NOMO-1 (cell line): Measurements from ENCODE around the gene DNLZ.
"Not testable (repeated sequence)": the region's sequence is repeated elsewhere in the genome, so short reads cannot be mapped to it uniquely, and the experiment has no call there.

Experiments used
- DNase-seq, 2 experiments: peaks; one replicate each; lab custom pipeline; 2025; ENCODE audit not compliant: unreplicated experiment in 2 of 2; lab: John Stamatoyannopoulos, UW

Gene DNLZ

DNA sequence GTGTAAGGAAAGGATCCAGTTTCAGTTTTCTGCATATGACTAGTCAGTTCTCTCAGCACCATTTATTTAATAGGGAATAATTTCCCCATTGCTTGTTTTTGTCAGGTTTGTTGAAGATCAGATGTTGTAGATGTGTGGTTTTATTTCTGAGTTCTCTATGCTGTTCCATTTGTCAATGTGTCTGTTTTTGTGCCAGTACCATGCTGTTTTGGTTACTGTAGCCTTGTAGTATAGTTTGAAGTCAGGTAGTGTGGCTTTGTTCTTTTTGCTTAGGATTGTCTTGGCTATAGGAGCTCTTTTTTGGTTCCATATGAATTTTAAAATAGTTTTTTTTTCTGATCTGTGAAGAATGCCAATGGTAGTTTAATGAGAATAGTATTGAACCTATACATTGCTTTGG lies 42.6 kb downstream of the DNLZ start:
- not testable (repeated sequence) for DNase-seq

DNA sequence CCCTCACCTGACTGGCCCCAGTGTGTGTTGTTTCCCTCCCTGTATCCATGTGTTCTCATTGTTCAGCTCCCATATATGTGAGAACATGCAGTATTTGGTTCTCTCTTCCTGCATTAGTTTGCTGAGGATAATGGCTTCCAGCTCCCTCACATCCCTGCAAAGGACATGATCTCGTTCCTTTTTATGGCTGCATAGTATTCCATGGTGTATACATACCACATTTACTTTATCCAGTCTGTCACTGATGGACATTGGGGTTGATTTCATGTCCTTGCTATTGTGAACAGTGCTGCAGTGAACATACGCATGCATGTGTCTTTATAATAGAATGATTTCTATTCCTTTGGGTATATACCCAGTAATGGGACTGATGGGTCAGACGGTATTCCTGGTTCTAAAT lies 43.6 kb downstream of the DNLZ start:
- not testable (repeated sequence) for DNase-seq

DNA sequence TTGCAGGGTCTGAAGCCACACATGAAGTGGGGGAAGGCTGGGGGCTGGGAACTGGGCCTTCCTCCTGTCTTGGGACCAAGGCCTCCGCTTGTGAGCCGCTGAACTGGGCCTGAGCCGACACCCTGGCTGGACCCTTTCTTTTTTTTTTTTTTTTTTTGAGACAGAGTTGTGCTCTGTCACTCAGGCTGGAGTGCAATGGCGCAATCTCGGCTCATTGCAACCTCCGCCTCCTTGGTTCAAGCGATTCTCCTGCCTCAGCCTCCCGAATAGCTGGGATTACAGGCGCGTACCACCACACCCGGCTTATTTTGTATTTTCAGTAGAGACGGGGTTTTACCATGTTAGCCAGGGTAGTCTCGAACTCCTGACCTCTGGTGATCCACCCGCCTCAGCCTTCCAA lies 44.3 kb downstream of the DNLZ start:
- not testable (repeated sequence) for DNase-seq

DNA sequence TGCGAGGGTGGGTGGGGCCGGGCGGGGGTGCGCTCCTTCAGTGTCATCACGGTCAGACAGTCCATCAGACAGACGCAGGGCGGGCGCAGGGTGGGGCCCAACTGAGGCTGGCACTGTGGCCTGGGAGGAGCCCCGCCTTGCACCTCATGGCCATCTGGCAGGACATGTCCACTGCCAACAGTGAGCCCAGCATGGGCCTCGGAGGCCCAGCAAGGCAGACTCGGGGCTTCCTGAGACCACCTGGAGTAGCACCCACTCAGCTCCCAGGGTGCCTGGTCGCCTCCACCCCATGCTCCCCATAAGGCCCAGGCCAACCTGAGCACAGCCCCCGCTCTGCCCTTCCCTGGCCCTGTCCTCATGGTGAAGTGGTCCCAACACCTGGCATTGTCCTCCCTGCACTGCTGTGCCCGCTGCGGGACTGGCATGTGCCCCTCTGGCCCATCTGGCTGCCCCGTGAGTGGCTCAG lies 44.7 kb downstream of the DNLZ start:
- no peak for DNase-seq

DNA sequence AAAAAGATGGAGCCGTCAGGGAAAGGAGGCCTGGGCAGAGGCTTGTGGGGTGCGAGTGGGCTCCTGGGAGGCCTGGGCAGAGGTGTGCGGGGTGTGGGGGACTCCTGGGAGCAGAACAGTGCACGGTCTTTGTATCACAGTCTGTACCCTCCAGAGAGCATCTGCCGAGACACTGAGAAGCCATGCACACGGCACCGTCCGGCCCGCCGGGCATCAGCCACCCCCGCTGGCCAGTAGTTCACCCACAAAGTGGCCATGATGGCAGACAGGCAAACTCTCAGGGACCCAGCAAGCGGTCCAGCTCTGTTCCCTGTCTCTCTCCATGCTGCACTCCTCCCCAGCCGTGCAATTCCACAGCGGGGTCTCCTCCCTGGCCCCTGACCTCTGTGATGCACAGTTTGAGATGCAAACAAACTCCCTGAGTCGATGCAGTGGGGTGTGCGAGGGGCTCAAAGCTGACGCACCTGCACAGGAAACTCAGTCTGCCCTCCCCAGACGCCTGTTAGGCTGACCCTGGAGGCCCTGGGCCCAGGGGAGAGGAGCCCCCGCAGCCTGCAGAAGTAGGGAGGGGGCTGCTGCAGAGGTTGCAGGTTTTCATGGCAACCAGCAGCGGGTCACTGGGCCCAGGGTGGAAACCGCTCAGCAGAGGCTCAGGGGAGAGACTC lies 45.3 kb downstream of the DNLZ start:
- no peak for DNase-seq

DNA sequence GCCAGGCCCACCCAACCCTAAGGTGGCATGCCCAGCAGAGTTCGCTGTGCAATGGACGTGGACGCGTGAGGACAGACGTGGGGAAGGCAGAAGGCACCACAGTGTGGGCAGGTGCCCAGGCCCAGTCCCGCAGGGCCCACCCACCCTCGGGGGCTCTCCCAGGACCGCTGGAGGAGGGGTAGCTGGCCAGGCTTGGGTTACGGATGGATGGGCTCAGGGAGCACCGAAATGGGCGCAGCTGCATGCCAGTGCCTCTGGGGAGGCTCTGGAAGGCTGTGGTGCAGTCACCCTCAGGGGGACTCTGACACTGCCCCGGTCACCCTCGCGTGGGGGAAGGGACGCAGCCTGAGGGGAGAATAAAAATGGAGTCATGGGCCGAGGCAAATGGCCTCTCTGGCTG lies 45.8 kb downstream of the DNLZ start:
- no peak for DNase-seq

DNA sequence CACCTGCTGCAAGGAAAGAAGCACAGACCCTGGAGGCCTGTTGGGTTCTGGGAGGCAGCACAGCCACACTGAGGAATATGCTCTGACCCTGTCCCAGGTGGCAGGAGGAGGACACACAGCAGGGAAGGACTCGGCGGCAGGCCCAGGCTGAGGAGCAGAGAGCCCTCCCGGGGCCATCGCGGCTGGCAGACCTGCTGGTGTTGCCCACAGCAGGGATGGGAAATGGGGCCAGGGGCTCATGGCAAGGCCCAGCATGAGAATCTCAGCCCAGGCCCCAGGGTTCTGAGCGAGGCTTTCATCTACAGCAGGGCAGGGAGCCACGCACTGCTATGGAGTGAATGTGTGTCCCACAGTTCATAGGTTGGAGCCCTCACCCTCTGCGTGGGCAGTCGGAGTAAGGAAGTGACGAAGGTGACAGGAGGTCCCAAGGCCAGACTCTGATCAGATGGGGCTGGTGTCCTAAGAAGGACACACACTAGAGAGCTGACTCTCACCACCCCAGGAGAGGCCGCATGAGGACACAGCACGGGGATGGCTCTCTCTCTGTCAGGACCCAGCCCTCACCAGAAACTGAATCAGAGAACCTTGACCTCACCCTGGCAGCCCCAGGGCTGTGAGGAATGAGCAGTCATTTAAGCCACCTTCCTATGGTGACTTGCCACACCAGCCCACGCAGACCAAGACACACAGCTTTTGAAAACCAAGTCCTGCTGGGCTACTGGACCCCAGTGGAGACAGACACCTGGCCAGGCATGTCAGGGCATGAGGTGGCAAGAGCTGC lies 46.5 kb downstream of the DNLZ start:
- DNase-seq = no peak

DNA sequence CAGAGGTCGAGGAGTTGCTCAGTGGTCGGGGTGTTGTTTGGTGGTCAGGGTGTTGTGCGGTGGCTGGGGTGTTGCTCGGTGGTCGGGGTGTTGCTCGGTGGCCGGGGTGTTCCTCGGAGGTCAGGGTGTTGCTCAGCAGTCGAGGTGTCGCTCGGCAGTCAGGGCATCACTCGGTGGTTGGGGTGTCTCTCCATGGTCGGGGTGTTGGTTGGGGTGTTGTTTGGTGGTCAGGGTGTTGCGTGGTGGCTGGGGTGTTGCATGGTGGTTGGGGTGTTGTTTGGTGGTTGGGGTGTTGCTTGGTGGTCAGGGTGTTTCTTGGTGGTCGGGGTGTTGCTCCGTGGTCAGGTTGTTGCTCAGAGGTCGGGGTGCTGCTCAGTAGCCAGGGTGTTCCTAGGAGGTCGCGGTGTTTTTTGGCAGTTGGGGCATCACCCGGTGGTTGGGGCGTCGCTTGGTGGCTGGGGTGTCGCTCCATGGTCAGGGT lies 47.2 kb downstream of the DNLZ start:
- DNase-seq = no peak

DNA sequence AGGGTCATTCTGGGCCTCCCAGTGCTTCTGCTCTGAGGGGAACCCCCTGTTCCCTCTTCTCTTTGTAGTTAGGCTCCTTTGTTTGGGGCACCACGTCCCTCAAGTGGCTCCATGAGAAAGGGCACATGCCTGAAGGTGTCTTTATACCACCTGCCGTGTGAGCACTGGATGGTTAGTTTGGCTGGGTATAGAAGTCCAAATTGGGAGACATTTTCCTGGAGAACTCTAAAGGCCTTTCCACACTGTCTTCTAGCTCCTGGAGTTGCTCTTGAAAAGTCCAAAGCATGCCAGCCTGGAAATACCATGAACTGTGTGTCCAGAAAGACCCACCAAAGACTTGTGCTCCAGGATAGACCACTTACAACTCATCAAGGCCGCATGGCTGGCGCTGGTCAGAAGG lies 48.6 kb downstream of the DNLZ start:
- no peak for DNase-seq

DNA sequence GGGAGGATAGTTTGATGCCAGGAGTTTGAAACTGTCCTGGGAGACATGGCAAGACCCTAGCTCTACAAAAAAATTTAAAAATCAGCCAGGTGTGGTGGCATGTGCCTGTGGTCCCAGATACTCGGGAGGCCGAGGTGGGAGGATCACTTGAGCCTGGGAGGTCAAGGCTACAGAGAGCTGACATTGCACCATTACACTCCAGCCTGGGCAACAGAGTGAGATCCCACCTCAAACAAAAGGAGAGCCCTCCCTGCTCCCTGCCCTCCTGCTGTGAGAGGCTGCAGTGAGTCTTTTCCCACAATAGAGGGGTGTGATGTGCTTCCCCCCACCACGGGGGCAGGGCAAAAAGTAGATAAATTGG lies 49.5 kb downstream of the DNLZ start:
- DNase-seq = no peak

DNA sequence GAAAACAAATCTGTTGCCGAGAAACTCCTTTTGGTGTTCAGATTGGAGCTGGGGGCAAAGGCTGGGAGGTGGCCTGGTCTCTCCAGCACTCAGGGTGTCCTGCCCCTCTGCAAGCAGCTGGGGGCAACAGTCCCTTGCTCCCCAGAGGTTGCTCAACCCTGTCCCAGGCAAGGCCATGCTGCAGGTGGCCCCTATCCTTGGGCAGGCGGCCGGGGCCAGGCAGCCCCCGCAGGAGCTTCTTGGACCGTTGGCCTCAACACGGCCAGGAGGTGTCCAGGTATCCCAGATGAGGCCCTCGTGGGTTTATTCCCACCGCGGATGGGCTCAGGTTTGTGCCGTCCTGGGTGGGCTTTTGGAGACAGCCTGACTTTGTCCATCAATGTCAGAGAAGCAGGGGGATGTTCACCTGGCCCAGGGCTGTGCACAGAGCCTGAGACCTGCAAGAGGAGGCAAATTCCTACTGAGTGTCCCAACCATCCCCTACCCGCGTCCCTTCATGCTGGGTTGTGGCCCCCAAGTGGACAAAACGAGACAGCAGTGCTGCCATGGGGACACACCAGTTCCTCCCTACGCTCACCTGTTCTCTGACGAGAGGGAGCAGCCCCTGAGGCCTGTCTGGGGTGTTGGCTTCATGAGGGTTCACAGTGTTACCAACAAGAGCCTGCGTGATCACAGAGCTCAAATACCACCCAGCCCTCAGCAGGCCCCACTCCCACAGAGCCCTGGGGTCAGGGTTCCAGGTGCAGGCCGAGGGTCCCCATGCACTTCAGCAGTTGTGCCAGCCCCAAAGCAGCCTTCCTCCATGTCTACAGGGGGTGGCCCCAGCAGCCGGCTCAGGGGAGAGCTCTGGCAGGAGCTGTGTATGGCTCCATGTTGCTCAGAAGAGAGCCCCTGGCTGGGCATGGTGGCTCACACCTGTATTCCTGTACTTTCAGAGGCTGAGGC lies 50.2 kb downstream of the DNLZ start:
- DNase-seq = no peak

DNA sequence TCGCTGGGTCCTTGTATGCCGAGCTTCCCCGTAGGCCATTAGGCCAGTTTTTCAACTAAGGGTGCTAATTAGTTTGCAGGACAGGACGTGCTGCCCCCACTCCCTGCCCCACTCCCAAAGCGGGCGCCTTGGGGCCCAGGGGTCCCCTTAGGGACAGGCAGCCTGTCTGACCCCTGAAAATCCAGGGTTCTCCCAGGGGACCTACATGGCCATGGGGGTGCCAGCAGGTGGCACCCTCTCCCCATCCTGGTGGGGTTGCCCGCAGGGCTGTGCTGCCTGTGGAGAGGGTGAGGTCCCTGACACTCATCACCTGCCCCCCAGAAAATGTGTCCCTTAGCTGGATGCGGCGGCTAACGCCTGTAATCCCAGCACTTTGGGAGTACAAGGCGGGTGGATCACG lies 51.1 kb downstream of the DNLZ start:
- peak in 1 of 2 experiments; percentile 26 for DNase-seq

DNA sequence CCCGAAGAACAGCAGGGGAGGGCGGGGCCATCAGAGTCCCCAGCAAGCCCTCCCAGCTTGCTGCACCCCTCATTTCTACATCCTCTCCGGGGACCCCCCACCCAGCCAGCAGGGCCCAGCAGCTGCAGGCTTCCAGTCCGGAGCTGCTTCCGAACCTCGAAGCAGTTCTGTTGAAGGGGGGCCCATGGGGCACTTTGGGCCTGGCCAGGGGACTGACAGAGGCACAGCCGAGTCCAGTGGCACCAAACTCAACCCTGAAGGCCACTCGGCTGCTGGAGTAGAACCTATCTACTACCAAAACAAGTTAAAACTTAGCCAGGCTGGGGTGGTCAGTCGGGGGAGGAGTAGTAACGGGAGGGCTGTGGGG lies 51.6 kb downstream of the DNLZ start:
- DNase-seq = no peak

DNA sequence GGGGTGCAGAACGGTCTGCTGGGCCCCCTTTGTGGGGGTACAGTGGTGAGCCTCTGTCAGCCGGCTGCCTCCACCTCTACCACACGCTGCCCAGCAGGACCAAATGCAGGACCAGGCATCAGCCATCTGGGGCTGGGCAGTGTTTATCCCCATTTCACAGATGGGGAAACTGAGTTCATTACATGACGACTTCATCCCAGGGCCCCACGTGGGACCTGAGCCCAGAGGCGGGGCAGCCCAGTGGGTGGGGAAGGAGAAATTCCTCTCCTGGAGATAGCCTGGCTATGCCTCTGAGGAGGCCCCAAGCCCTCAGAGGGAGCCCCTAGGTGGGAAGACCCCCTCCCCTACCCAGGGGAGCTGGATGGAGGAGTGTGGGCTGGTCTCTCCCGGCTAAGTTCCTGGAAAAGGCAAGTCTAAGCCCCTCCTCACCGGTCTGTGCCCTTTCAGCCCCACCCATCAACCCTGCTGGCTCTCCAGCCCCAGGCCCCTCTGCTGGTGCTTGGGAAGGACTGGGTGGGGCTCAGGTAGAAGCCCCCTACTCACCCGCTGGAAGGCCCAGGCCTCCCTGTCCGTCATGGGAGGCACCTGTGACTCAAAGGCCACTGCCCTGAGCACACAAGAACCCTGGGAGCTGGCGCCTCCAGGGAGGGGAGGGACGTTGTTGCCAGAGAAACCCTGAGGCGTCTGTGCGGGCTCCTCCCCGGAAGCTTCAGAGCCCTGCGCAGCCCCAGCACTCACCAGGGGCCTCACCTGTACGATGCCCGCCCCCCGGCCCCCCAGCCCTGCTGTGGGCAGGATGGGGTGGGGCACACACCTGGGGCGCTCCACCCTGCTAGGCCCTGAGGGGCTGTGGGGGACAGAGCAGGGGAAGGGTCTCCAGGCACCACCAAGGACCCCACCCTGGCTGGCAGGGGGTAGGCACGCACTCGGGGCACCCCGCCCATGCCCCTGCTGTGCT lies 52.2 kb downstream of the DNLZ start:
- DNase-seq = no peak

DNA sequence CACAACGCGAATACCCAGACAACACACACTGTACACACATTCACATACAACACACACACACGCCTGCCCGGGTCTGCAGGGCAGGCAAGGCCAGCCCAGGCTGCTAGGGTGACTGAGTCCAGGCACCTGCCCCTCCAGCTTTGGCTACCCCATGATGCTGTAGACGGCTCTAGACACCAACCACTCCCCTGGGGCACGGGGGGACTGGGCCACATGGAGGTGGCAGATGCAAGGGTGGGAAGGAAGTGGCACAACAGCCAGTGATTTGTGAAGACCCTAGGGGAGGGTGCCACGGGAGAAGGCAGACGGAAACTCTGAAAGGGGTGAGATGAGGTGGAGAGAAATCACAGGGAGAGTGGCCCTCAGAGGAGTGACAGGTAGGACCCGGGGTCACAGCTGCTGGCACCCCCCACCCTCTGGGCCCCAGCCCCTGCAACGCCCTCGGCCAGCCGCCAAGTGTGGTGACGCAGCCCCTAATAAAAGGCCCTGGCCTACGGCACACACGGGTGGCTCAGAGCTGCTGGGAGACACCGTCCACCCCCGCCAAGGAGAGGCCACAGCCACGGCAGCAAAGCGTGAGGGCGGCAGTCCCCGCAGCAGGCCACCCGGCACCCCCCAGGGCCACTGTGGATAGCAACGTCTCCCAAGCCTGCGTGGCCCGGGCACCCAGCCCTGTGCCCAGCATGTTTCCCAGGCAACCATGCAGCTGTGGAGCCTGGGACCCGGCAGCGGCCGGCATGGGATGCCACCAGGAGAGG lies 53.1 kb downstream of the DNLZ start:
- DNase-seq = no peak

DNA sequence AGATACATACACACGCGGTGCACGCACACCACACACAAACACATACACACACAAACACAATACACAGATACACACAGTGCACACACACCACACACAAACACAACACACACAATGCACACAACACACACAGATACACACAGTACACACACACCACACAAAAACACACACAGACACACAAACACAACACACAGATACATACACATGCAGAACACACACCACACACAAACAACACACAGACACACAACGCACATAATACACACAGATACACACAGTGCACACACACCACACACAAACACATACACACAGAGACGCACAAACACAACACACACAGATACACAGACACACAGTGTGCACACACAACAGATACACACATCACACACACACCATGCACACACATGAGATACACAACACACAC lies 53.7 kb downstream of the DNLZ start:
- no peak for DNase-seq
